ENCODE measurements around the gene MADD. TPM values are rescaled to one million over a fixed set of nuclear protein-coding genes. Genes with fewer than 3 reads are reported as not detected.

MADD gene
- total RNA-seq, 1 experiment from 2014 or later = 41.0 TPM

DNA sequence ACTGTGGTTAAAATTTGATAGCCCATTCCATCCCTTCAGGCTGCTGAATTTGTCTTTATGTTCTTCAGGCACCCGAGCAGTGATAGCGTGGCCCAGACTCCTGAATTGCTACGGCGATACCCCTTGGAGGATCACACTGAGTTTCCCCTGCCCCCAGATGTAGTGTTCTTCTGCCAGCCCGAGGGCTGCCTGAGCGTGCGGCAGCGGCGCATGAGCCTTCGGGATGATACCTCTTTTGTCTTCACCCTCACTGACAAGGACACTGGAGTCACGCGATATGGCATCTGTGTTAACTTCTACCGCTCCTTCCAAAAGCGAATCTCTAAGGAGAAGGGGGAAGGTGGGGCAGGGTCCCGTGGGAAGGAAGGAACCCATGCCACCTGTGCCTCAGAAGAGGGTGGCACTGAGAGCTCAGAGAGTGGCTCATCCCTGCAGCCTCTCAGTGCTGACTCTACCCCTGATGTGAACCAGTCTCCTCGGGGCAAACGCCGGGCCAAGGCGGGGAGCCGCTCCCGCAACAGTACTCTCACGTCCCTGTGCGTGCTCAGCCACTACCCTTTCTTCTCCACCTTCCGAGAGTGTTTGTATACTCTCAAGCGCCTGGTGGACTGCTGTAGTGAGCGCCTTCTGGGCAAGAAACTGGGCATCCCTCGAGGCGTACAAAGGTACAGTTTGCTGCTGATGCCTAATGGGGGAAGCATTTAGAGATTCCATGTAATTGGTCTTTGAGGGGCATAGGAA lies 4.7 kb downstream of the MADD start:
- H3K27ac Mint-ChIP-seq = no peak overlapping the region; a peak in 1 of 7 replicates
- H4K8ac ChIP-seq (replicated peaks; ENCODE audit: insufficient read length, low read depth, low read length) = no peak overlapping the region
- TF ChIP-seq, protein P1, sequence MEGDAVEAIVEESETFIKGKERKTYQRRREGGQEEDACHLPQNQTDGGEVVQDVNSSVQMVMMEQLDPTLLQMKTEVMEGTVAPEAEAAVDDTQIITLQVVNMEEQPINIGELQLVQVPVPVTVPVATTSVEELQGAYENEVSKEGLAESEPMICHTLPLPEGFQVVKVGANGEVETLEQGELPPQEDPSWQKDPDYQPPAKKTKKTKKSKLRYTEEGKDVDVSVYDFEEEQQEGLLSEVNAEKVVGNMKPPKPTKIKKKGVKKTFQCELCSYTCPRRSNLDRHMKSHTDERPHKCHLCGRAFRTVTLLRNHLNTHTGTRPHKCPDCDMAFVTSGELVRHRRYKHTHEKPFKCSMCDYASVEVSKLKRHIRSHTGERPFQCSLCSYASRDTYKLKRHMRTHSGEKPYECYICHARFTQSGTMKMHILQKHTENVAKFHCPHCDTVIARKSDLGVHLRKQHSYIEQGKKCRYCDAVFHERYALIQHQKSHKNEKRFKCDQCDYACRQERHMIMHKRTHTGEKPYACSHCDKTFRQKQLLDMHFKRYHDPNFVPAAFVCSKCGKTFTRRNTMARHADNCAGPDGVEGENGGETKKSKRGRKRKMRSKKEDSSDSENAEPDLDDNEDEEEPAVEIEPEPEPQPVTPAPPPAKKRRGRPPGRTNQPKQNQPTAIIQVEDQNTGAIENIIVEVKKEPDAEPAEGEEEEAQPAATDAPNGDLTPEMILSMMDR (conservative IDR thresholded peaks at IDR 0.05) = no peak
- no peaks in the 10 kb centered on the region for H3K27me3 ChIP-seq (ENCODE audit: insufficient read depth, low read length)
- H2AK5ac ChIP-seq (ENCODE audit: insufficient read length, low read length) = no peak overlapping the region
- no peak overlapping the region for H2BK120ac ChIP-seq (ENCODE audit: low read depth, low read length, poor library complexity, severe bottlenecking)
- no peak overlapping the region for H3K14ac ChIP-seq (ENCODE audit: insufficient read depth, low read length)
- H4K20me1 ChIP-seq (ENCODE audit: control insufficient read depth, insufficient read depth, insufficient read length) = no peaks in the 10 kb centered on the region
- H2BK15ac ChIP-seq (ENCODE audit: low read depth, low read length) = no peak overlapping the region
- H2BK12ac ChIP-seq (ENCODE audit: insufficient read length, low read depth, low read length) = no peak overlapping the region
- H3K18ac ChIP-seq (ENCODE audit: insufficient read length, low read depth, low read length) = no peak overlapping the region
- H3K23me2 ChIP-seq (ENCODE audit: insufficient read length, low read depth, low read length, poor library complexity, severe bottlenecking) = peaks cover 7% of the 10 kb centered on the region
- no peaks in the 10 kb centered on the region for H3K9me3 Mint-ChIP-seq
- no peaks in the 10 kb centered on the region for H3K27me3 Mint-ChIP-seq (ENCODE audit: low read depth)
- H3K4me1 Mint-ChIP-seq = peaks cover 17 to 23% of the 10 kb centered on the region in 2 experiments
- no peak overlapping the region for H3K23ac ChIP-seq (ENCODE audit: insufficient read length, low read depth, low read length)
- no peak overlapping the region for H3K27ac ChIP-seq (ENCODE audit: insufficient read length, low read depth, low read length)
- H4K5ac ChIP-seq (ENCODE audit: insufficient read length, low read depth, low read length) = no peak overlapping the region
- no peak overlapping the region for H3T11ph ChIP-seq (ENCODE audit: low read length)
- peaks cover 18 to 52% (median 45%) of the 10 kb centered on the region in 3 experiments; a peak in 6 of 7 replicates for H3K36me3 Mint-ChIP-seq (ENCODE audit: insufficient read depth in 1 of 3, low read depth in 3 of 3)
- H2BK20ac ChIP-seq (ENCODE audit: low read depth, low read length, poor library complexity, severe bottlenecking) = no peak overlapping the region
- H3K4ac ChIP-seq (ENCODE audit: low read depth, low read length) = no peak overlapping the region
- H3K4me3 Mint-ChIP-seq = no peak overlapping the region
- H3K9ac ChIP-seq (ENCODE audit: extremely low read depth, insufficient read length, low read length) = no peak overlapping the region
- no peaks in the 10 kb centered on the region; the same call in 1 of the 2 replicates for H3K4me1 ChIP-seq (ENCODE audit: insufficient read depth, low read length)
- H3K9me3 ChIP-seq (ENCODE audit: control insufficient read depth, low read depth, low read length) = no peaks in the 10 kb centered on the region
- WGBS (ENCODE audit: extremely low coverage, insufficient read length, low lambda C conversion rate) = no CpG with 5 or more reads among the region's 28 CpGs
- no peak overlapping the region for H4K91ac ChIP-seq (ENCODE audit: insufficient read length, low read depth, low read length)
- no peaks in the 10 kb centered on the region for H3K79me1 ChIP-seq (ENCODE audit: insufficient read depth, low read depth, low read length, poor library complexity, severe bottlenecking)
- no peak for DNase-seq
- no peak overlapping the region for H3K56ac ChIP-seq (ENCODE audit: insufficient read length, low read depth, low read length)
- no peak overlapping the region for H3K4me2 ChIP-seq (ENCODE audit: insufficient read depth, insufficient read length, low read length)
- no peak overlapping the region for H2BK5ac ChIP-seq (ENCODE audit: insufficient read length, low read length)
- no peak overlapping the region for H2AFZ ChIP-seq (ENCODE audit: low read length)
- peaks cover 12% of the 10 kb centered on the region; the same call in 1 of the 2 replicates for H3K79me2 ChIP-seq (ENCODE audit: insufficient read depth, low read length)
